Stimulated activated CD8-positive, alpha-beta memory T cell treated with anti-CD3 and anti-CD28 coated beads, Interleukin-12 subunit alpha, Interleukin-12 subunit beta, amount 100 ng/mL, for 24 hours (primary cell): ENCODE results near the gene ARSB.
"Not testable (repeated sequence)": the region's sequence is repeated elsewhere in the genome, so short reads cannot be mapped to it uniquely, and the experiment has no call there.

Experiments
- DNase-seq: peaks from one replicate; pipeline ENCODE4 v3.0.0-alpha.2; 2020; ENCODE audit errors: extremely low read depth

ARSB gene

DNA sequence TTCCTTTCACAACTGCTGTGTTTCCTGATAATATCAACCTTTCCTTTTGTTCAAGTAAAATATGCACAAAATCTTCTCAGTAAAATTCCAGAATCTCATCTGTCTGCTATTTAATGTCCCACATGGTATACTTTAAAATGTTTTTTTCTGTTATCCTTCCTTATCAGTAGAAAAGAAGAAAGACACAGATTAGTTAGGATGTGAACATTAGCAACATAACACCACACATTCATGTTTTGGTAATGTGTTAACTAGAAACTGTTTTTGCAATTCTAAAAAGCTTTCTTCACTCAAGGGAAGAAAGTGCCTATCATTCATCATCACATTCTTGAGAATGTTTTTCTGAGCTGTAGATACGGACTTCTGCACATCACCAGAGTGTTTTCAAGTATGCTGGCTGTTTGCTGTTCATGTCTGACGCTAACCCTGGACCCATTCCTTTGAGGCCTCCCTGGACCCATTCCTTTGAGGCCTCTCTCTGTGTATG, 10.5 kb upstream of the ARSB start:
- DNase-seq = no peak

GRCh38 chr5:78993165-78993564, 8.1 kb upstream of the ARSB start:
- no peak for DNase-seq

DNA sequence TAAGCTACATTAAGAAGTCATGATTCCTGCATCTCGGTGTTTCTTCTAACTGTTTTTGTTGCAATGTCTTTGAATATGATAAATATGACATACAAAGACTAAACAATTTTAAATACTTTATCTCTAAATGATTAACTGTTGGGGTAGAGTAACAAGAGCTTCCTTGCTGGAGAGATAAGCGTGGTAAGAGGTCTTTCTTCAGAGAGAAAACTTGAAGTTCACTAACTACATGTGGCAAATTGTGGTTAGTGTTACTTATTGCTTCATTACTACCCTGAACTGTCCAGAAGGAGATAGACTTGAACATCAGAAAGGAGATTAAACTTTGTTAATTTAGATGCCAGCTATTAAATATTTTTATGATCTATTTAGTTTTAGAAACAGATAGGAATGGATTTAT, 7.0 kb upstream of the ARSB start:
- DNase-seq = no peak

DNA sequence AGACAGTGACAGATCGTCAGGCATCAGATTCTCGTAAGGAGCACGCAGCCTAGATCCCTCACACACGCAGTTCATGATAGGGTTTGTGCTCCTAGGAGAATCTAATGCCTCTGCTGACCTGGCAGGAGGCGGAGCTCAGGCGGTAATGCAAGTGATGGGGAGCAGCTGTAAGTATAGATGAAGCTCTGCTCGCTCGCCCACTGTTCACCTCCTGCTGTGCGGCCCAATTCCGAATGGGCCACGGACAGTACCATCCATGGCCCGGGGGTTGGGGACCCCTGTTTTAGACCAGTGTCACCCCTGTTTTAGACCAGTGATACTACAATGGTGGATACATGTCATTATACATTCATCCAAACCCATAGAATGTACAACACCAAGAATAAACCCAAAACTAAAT, 4.0 kb upstream of the ARSB start:
- DNase-seq = no peak

DNA sequence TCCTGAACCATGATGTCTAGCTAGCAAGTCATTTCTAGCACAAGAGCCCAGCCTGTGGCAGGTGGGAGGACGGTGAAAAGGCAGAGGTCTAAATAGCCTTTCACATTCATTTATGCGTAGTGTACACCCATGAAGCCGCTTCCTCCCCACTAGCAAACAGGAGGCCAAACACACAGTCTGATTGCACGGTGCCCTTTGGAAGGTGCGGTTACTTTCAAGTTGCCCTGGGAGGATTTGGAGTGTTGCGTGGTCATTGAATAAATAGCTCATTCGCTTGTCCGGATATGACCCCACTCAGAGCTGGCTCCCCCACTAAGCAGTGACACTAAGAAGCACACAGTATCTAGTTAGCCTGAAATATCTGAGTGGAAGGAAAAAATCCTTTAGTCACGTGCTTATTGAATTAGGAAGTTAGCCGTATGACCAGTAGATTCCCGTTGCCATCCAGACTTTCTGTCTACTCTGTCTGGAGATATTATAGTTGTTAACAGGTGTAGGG, 664 bp upstream of the ARSB start:
- peak; percentile 12 for DNase-seq

DNA sequence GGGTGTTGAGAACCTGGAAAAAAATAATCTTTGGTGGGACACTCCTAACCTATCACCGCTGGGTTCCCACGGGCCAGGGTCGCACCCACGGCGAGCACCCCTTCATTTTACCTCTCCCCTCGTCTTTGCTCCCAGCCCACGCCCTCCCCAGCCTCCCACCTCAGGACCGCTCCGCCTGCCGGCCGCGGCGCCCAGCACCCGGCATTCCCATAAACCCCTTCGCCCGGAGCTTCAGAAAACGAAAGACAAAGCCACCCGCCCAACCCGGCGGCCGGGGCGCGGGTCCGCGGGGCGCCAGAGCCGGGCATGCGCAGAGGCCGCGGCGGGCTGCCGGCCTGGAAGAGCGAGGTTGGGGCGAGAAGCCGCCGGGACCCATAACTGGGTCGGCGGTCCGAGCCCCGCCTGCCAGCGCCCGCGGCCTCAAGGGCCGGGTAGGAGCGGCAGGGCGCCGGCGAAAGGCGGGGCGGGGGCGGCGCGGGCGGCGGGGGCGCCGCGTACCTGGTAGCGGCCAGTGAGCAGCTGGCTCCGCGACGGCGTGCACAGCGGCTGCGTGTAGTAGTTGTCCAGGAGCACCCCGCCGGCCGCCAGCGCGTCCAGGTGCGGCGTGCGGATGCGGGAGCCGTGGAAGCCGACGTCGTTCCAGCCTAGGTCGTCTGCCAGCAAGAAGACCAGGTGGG, 533 bp downstream of the ARSB start:
- peak; percentile 59 for DNase-seq

DNA sequence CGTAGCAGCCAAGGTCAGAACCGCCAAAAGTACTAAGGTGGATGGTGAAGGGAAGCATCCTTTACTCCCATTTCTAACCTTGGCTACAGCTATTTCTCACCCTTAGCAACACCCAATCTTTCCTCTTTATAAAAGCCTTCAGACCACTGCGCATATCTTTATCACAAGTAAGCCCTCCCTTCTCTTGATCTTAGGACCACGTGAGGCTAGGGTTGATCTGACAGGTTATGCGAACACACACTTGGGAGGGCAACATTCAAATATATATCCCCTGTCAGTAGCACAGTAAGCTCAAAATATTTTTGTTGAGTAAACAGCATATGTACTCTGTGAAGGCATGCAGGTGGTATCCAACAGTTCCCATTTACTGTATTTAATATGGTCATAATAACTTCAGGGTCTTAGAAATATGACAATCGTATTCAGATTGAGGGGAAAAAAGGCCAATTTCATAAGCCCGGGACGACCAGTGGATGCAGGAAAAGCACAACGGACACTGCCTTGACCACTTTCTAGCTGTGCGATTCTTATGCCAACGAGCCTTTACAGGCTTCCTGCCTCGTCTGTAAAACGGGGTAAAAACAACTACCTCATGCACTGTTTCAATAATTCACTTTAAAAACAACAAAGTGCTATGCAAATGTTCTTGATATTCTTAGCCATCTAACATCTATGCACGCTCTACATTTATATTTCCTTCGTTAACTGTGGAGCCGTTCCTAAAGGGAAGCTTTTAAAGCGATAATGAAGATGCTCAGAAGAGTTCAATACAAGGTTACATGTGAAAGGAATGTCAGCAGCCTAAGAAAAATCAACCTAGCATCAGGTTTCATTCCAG, 1.3 kb downstream of the ARSB start:
- no peak for DNase-seq

- not testable (repeated sequence) for DNase-seq
Observed at GRCh38 chr5:78983194-78983593, 1.9 kb downstream of the ARSB start.

DNA sequence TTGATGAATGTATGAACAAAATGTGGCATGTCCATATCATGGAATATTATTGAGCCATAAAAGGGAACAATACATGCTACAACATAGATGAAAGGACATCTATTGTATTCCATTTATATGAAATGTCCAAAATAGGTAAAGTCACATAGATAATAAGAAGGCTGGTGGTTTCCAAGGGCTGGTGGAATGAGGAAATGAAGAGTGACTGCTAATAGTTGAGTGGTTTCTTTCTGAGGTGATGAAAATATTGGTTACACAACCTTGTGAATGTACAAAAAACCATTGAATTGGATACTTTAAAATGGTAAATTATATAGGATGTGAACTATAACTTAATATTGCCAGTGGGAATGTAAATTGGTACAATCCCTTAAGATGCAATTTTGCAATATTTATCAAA, 5.2 kb downstream of the ARSB start:
- DNase-seq = no peak

DNA sequence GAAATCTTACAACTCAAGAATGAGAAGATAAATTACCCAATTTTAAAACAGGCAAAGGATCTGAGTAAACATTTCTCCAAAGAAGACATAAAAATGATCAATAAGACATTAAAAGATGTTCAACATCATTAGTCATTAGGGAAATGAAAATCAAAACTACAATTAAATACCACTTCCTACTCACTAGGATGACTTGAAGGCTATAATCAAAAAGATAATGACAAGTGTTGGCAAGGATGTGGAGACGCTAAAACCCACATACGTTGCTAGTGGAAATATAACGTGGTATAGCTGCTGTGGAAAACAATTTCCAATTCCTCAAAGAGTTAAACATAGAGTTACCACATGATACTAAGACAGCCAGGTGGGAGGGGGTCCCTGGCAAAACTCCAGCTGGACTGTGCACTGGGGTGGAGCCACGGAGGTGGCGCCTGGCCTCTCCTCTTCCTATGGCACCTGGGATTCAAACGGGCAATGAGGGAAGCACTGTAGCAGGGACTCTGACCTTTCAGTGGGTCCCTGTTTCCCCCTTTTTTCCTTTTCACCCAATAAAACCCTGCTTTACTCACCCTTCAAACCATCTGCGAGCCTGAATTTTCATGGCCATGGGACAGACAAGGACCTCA, 5.9 kb downstream of the ARSB start:
- no peak for DNase-seq

DNA sequence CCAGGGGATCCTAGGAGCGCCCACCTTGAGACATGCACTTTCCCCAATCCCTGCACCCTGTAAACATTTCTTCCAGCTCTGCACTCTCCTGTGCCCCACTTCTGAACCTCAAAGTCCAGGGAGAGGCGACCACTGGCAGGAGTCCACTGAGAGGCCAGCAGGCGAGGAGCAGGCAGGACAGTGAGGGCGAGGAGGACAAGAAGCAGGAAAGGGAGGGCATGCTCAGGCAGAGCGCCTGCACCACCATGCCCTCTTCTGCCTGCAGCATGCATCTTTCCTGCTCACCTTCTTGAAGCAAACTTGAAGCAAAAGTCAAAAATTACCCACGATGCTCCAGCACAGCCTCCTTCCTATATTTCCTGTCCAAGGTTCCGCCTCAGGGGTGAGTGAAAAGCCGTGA, 10.1 kb downstream of the ARSB start:
- DNase-seq = no peak

GRCh38 chr5:78974601-78975000, 10.5 kb downstream of the ARSB start:
- no peak for DNase-seq

DNA sequence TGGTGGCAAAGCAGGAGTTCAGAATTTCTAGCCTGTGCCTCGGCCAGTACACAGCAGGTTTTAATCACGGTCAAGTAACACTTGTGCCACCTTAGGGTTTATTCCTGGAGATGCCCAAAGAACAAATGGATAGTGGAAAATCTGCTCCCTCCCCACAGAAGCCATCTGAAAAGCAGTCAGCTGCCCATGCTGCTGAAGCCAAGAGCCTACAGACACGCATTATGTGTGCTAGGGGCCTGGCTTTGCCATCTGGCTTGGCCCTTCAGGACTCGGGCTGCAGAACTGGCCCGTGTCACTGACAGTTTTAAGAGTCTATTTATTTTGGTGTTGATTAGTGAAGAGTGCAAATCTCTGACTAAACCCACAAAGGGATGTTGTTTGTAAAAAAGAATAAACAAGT, 11.1 kb downstream of the ARSB start:
- no peak for DNase-seq

GRCh38 chr5:78972654-78973428, 12.3 kb downstream of the ARSB start:
- no peak for DNase-seq

DNA sequence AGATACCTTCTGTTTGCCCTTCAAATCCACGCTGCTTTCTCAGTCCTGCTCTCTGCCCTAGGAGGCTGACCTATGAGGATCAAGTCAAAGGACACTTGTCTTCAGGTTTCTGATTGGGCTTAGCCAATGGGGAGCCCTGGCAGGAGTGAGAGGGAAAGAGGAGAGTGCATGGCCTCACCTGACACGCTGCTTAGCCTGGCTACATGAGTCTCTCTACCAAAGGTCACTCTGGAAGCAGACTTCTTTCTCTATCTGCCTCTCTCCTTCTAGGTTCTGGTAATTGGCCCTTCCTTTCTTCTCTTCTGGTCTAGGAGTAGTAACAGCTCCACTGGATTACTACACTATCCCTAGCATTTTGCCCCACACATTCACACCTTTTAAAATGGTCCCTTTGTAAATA, 13.1 kb downstream of the ARSB start:
- no peak for DNase-seq

GRCh38 chr5:78968781-78969180, 16.3 kb downstream of the ARSB start:
- DNase-seq = no peak

DNA sequence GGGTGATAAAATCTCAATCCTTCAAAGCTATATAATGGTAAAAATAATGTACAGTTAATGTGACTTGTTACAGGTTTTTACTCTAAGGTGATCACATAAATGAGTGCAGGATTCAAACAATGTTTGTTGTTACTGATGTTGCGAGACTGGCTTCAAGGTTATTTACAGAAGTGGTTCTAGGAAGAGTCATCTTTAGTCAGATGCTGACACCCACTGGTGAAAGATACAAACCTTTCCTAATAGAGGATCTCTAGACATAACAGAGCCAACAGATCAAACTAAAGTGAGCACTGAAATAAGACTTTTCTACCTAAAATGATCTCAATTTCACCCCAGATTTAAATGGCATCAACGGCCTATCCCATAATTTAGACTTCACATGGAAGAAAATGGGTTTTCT, 20.2 kb downstream of the ARSB start:
- no peak for DNase-seq

DNA sequence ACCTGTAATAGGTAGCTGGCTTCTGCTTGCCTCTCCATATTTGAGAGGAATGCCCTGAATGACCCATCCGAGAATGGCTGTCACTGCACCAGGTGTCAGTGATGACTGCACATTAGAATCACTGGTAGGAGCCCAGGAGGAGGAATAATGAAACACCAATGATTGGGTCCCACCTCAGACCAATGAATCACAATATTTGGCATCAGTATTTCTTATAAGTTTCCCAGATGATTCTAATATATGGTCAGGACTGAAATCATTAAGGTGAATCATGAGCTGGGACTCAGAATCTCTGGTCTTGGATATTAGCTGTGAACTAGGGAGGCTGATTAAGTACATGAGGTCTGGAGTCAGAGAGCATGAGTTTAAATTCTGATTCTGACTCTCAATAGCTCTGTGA, 23.4 kb downstream of the ARSB start:
- no peak for DNase-seq

- no peak for DNase-seq
Observed at GRCh38 chr5:78959767-78960166, 25.3 kb downstream of the ARSB start.

DNA sequence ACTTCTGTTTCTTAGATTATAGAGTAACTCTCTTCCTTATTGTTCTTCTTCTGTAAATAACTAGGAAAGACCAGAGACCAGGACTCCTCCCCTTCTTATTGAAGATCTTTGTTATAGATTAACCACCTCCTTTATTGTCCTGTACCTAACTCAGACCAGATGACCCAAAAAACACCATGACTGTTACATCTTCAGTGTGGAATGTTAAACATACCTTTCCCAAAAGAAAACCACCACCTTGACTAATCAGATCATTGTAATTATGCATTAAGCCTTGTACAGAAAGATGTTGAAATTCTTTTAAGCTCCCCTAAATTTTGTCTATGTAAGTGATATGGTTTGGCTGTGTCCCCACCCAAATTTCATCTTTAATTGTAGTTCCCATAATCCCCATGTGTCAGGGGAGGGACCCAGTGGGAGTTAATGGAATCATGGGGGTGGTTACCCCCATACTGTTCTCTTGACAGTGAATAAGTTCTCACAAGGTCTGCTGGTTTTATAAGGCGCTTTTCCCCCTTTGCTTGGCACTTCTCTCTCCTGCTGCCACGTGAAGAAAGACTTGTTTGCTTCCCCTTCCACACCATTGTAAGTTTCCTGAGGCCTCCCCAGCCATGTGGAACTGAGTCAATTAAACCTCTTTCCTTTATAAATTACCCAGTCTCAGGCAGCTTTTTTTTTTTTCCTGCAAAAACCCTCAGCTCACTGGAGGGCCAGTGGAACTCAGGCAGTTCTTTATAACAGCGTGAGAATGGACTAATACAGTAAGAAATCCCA, 26.3 kb downstream of the ARSB start:
- no peak for DNase-seq

- DNase-seq = no peak
Observed at GRCh38 chr5:78956901-78957300, 28.2 kb downstream of the ARSB start.
